ENCODE data around the gene CCM2.

DNA sequence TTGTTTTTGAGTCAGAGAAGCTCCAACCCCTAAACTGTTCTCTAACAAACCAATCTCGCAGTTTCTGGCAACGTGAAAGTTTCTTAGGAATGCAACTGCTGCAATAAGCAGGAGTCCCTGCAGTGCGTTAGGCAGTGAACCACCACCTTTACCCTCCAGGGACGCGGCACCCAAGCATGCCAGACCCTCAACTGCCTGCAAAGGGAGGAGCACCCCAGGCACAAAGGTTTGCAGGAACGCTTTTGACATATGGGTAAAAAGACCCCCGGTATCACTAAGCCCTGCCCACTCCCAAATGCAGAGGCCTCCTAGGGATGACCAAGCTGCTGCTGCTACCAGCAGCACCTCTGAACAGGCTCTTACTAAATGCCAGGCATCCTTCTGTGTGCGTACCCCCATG lies 106.8 kb downstream of the CCM2 start:
- TF ChIP-seq, protein P1, sequence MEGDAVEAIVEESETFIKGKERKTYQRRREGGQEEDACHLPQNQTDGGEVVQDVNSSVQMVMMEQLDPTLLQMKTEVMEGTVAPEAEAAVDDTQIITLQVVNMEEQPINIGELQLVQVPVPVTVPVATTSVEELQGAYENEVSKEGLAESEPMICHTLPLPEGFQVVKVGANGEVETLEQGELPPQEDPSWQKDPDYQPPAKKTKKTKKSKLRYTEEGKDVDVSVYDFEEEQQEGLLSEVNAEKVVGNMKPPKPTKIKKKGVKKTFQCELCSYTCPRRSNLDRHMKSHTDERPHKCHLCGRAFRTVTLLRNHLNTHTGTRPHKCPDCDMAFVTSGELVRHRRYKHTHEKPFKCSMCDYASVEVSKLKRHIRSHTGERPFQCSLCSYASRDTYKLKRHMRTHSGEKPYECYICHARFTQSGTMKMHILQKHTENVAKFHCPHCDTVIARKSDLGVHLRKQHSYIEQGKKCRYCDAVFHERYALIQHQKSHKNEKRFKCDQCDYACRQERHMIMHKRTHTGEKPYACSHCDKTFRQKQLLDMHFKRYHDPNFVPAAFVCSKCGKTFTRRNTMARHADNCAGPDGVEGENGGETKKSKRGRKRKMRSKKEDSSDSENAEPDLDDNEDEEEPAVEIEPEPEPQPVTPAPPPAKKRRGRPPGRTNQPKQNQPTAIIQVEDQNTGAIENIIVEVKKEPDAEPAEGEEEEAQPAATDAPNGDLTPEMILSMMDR (IDR thresholded peaks at IDR 0.05): no peak
- TF ChIP-seq POLR2AphosphoS5 (IDR thresholded peaks at IDR 0.05) (no peak), POLR2A (IDR thresholded peaks at IDR 0.05) (no peak), EP300 (IDR thresholded peaks at IDR 0.05) (no peak)
